Psoas muscle (tissue), 8 donors: ENCODE measurements around the gene KAT8. TPM values are rescaled to one million over a fixed set of nuclear protein-coding genes. Genes with fewer than 3 reads are reported as not detected.

Source experiments
- ATAC-seq, 4 donors: fragments of 200-7000 bp; cut with Tn5 transposase; one replicate each; pipeline ENCODE4 v1.9.1; 2020; ENCODE audit warnings: moderate library complexity in 3 of 4, mild to moderate bottlenecking in 2 of 4
- DNase-seq, 2 donors: peaks; one replicate each; pipeline ENCODE4 v3.0.0-alpha.2; 2020
- H3K27ac ChIP-seq: fragments of 200-600 bp; one replicate; pipeline ENCODE4 v1.8.0; 2022
- H3K27me3 ChIP-seq, 3 donors: fragments of 200-600 bp in 1 of 3; one replicate each; pipeline versions ENCODE4 v1.6.1 to v1.8.0; 2013 to 2022; ENCODE audit warnings: low read length in 2 of 3, mild to moderate bottlenecking in 2 of 3, moderate library complexity in 1 of 3; ENCODE audit not compliant: insufficient read depth in 3 of 3
- H3K36me3 ChIP-seq, 2 donors: fragments of 200-600 bp in 1 of 2; one replicate each; pipeline versions ENCODE4 v1.6.1 to v1.8.0; 2013 to 2022; ENCODE audit warnings: low read depth in 1 of 2, mild to moderate bottlenecking in 1 of 2, moderate library complexity in 1 of 2; ENCODE audit not compliant: insufficient read depth in 1 of 2
- H3K4me1 ChIP-seq: fragments of 200-600 bp; one replicate; pipeline ENCODE4 v1.8.0; 2022
- H3K4me3 ChIP-seq: fragments of 200-600 bp; one replicate; pipeline ENCODE4 v1.8.0; 2022; ENCODE audit warnings: mild to moderate bottlenecking
- H3K9me3 ChIP-seq: fragments of 200-600 bp; one replicate; pipeline ENCODE4 v1.8.0; 2022
- CTCF ChIP-seq: fragments of 200-600 bp; IDR thresholded peaks from one replicate; pipeline ENCODE4 v1.8.0; 2022; ENCODE audit warnings: antibody characterized with exemption
- WGBS, 3 donors: extraction: QIAGEN DNeasy Blood & Tissue Kit; methylation state at CpG; one replicate each; pipeline versions ENCODE4 v1.1.6 to v1.1.7; 2013; 5-methylcytosine and 5-hydroxymethylcytosine counted together
- intact Hi-C, 2 donors: fragments of 100-400 bp; cut with DNase I; formaldehyde crosslinking; loops; one replicate each; pipeline versions ENCODE4 v1.11.0 to v1.14.2; 2022
- polyA plus RNA-seq, 3 donors: library from polyadenylated mRNA; stranded (reverse); fragments of 200-250 nt; gene quantifications; one replicate each; pipeline ENCODE4 v1.2.3, GENCODE V29; 2013
- total RNA-seq, 4 donors: library from RNA; stranded (reverse); fragmentation: NEBNext Ultra II Directional in 2 of 4; extraction: Animal tissue kit (Norgen Biotek cat#: 25700) in 2 of 4; gene quantifications; one replicate each; pipeline versions ENCODE4 v1.2.1 to v1.2.4, GENCODE V29; 2021 to 2023
- donor health status: healthy with polysubstance abuse.
- donor health status: DM: no; HTN: no; CAD: no; lungs with moderate emphysema.
- donor health status: Bipolar disorder and iron deficiency.
- donor health status: healthy.
- donor health status: DM: yes; HTN: yes; CAD: no.
- donor health status: DM: no; HTN: no; CAD: no.
- donor health status: DM: no; HTN: no; CAD: no.
- donor health status: DM: yes; HTN: yes; CAD: no.

Gene KAT8
- total and polyA plus RNA-seq, 7 donors: 36.1 to 75.4 (median 52.7) TPM

- Histone ChIP-seq H3K27me3 (no peaks in the 10 kb centered on the region), H3K36me3 (peaks cover 4 to 67% of the 10 kb centered on the region in 2 donors), H3K4me1 (peaks cover 27% of the 10 kb centered on the region), H3K9me3 (no peaks in the 10 kb centered on the region), H3K4me3 (no peak overlapping the region), H3K27ac (peak overlapping the region; percentile 63)
- DNase-seq (peak; percentile 57 to 76), ATAC-seq (peak; percentile 12 to 31 (median 28))
- intact Hi-C loops: no loop called here
- no peak for TF ChIP-seq CTCF
- WGBS, 3 donors: 43 to 60% (median 55%) methylated on average over 29 of the region's 29 CpGs
Measured at GRCh38 chr16:31129568-31130335, 12.3 kb downstream of the KAT8 start.

- no peaks in the 10 kb centered on the region for H3K9me3 ChIP-seq
- DNase-seq (no peak), ATAC-seq (no peak)
- H3K27ac ChIP-seq: peak overlapping the region; percentile 23
- WGBS, 3 donors: 83 to 89% (median 86%) methylated on average over 10 of the region's 10 CpGs
- H3K4me1 ChIP-seq: peaks cover 27% of the 10 kb centered on the region
- no peak for TF ChIP-seq CTCF
- H3K4me3 ChIP-seq: no peak overlapping the region
- intact Hi-C loops: no loop called here
- H3K36me3 ChIP-seq: peaks cover 4 to 62% of the 10 kb centered on the region in 2 donors
- H3K27me3 ChIP-seq: no peaks in the 10 kb centered on the region
Measured at GRCh38 chr16:31130336-31130891, 12.9 kb downstream of the KAT8 start.

GRCh38 chr16:31130899-31131298, 13.4 kb downstream of the KAT8 start:
- Histone ChIP-seq H3K36me3 (peaks cover 4 to 57% of the 10 kb centered on the region in 2 donors), H3K27me3 (no peaks in the 10 kb centered on the region), H3K27ac (no peak overlapping the region), H3K9me3 (no peaks in the 10 kb centered on the region), H3K4me1 (peaks cover 27% of the 10 kb centered on the region), H3K4me3 (no peak overlapping the region)
- no peak for TF ChIP-seq CTCF
- 77 to 81% (median 77%) methylated on average over 6 of the region's 6 CpGs for WGBS, 3 donors
- intact Hi-C loops: no loop called here
- no peak for ATAC-seq
- no peak for DNase-seq

GRCh38 chr16:31131416-31131815, 14.0 kb downstream of the KAT8 start:
- no peaks in the 10 kb centered on the region for H3K9me3 ChIP-seq
- WGBS, 3 donors: 85 to 90% (median 87%) methylated on average over 11 of the region's 11 CpGs
- DNase-seq (no peak), ATAC-seq (no peak)
- TF ChIP-seq CTCF: no peak
- H3K27ac ChIP-seq: no peak overlapping the region
- intact Hi-C loops: no loop called here
- no peak overlapping the region for H3K4me3 ChIP-seq
- peaks cover 27% of the 10 kb centered on the region for H3K4me1 ChIP-seq
- H3K27me3 ChIP-seq: no peaks in the 10 kb centered on the region
- peaks cover 4 to 52% of the 10 kb centered on the region in 2 donors for H3K36me3 ChIP-seq
